ENCODE measurements around the gene ABLIM1. TPM values are rescaled to one million over a fixed set of nuclear protein-coding genes. Genes with fewer than 3 reads are reported as not detected.

Gene ABLIM1
- total and polyA plus RNA-seq, 2 of the 13 experiments (the other 11 are each of a cell fraction or from before 2014, with no cell fraction given): 59.4 to 92.7 TPM

DNA sequence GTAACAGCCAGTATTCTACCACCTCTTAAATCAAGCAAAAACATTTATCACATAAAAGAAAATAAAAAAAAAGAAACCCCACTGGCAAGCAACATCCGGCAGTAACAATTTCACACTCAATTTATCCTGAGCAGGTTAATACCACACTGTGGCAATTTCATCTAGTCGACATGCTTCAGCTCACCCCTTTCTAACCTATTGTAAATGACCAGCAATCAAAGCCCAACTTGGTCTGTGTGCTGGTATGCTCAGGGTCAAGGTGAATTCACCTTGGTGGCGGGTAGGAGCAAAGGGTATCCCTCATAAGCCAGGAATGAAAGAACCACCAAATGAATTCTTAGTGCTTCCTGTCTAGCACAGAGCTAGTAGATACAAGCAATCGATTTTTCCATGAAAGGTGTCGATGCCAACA lies 144.7 kb downstream of the ABLIM1 start (continued):
- no peak for TF ChIP-seq ZNF839 (CRISPR knock-in tag; IDR thresholded peaks at IDR 0.05; ENCODE audit: borderline replicate concordance)
- TF ChIP-seq, protein P1, sequence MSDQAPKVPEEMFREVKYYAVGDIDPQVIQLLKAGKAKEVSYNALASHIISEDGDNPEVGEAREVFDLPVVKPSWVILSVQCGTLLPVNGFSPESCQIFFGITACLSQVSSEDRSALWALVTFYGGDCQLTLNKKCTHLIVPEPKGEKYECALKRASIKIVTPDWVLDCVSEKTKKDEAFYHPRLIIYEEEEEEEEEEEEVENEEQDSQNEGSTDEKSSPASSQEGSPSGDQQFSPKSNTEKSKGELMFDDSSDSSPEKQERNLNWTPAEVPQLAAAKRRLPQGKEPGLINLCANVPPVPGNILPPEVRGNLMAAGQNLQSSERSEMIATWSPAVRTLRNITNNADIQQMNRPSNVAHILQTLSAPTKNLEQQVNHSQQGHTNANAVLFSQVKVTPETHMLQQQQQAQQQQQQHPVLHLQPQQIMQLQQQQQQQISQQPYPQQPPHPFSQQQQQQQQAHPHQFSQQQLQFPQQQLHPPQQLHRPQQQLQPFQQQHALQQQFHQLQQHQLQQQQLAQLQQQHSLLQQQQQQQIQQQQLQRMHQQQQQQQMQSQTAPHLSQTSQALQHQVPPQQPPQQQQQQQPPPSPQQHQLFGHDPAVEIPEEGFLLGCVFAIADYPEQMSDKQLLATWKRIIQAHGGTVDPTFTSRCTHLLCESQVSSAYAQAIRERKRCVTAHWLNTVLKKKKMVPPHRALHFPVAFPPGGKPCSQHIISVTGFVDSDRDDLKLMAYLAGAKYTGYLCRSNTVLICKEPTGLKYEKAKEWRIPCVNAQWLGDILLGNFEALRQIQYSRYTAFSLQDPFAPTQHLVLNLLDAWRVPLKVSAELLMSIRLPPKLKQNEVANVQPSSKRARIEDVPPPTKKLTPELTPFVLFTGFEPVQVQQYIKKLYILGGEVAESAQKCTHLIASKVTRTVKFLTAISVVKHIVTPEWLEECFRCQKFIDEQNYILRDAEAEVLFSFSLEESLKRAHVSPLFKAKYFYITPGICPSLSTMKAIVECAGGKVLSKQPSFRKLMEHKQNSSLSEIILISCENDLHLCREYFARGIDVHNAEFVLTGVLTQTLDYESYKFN (CRISPR knock-in tag; conservative IDR thresholded peaks at IDR 0.05): peak; percentile 51
- peak; percentile 20; the same call in 1 of the 2 replicates for TF ChIP-seq ZMYM4 (CRISPR knock-in tag; IDR thresholded peaks at IDR 0.05)
- peak; percentile 57; the same call in 1 of the 2 replicates for TF ChIP-seq NCOR1 (IDR thresholded peaks at IDR 0.05; ENCODE audit: borderline replicate concordance, low read length)
- TF ChIP-seq ZMYM2 (CRISPR knock-in tag; IDR thresholded peaks at IDR 0.05): 0 out of 2 replicates have a peak, but pooled peaks have one; percentile 18
- TF ChIP-seq ATF1 (CRISPR knock-in tag; IDR thresholded peaks at IDR 0.05): peak; percentile 41; the same call in 1 of the 2 replicates
- TF ChIP-seq HNRNPK (IDR thresholded peaks at IDR 0.05; ENCODE audit: low read depth, low read length, poor library complexity, severe bottlenecking): no peak
- no peak for TF ChIP-seq NFIB (CRISPR knock-in tag; IDR thresholded peaks at IDR 0.05; ENCODE audit: borderline replicate concordance)
- TF ChIP-seq, protein P2, sequence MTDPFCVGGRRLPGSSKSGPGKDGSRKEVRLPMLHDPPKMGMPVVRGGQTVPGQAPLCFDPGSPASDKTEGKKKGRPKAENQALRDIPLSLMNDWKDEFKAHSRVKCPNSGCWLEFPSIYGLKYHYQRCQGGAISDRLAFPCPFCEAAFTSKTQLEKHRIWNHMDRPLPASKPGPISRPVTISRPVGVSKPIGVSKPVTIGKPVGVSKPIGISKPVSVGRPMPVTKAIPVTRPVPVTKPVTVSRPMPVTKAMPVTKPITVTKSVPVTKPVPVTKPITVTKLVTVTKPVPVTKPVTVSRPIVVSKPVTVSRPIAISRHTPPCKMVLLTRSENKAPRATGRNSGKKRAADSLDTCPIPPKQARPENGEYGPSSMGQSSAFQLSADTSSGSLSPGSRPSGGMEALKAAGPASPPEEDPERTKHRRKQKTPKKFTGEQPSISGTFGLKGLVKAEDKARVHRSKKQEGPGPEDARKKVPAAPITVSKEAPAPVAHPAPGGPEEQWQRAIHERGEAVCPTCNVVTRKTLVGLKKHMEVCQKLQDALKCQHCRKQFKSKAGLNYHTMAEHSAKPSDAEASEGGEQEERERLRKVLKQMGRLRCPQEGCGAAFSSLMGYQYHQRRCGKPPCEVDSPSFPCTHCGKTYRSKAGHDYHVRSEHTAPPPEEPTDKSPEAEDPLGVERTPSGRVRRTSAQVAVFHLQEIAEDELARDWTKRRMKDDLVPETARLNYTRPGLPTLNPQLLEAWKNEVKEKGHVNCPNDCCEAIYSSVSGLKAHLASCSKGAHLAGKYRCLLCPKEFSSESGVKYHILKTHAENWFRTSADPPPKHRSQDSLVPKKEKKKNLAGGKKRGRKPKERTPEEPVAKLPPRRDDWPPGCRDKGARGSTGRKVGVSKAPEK (CRISPR knock-in tag; IDR thresholded peaks at IDR 0.05; ENCODE audit: borderline replicate concordance): no peak
- no peak for TF ChIP-seq ZNF3 (CRISPR knock-in tag; IDR thresholded peaks at IDR 0.05)
- TF ChIP-seq SAFB2 (CRISPR knock-in tag; IDR thresholded peaks at IDR 0.05; ENCODE audit: borderline replicate concordance, low read depth): no peak
- TF ChIP-seq, protein P3, sequence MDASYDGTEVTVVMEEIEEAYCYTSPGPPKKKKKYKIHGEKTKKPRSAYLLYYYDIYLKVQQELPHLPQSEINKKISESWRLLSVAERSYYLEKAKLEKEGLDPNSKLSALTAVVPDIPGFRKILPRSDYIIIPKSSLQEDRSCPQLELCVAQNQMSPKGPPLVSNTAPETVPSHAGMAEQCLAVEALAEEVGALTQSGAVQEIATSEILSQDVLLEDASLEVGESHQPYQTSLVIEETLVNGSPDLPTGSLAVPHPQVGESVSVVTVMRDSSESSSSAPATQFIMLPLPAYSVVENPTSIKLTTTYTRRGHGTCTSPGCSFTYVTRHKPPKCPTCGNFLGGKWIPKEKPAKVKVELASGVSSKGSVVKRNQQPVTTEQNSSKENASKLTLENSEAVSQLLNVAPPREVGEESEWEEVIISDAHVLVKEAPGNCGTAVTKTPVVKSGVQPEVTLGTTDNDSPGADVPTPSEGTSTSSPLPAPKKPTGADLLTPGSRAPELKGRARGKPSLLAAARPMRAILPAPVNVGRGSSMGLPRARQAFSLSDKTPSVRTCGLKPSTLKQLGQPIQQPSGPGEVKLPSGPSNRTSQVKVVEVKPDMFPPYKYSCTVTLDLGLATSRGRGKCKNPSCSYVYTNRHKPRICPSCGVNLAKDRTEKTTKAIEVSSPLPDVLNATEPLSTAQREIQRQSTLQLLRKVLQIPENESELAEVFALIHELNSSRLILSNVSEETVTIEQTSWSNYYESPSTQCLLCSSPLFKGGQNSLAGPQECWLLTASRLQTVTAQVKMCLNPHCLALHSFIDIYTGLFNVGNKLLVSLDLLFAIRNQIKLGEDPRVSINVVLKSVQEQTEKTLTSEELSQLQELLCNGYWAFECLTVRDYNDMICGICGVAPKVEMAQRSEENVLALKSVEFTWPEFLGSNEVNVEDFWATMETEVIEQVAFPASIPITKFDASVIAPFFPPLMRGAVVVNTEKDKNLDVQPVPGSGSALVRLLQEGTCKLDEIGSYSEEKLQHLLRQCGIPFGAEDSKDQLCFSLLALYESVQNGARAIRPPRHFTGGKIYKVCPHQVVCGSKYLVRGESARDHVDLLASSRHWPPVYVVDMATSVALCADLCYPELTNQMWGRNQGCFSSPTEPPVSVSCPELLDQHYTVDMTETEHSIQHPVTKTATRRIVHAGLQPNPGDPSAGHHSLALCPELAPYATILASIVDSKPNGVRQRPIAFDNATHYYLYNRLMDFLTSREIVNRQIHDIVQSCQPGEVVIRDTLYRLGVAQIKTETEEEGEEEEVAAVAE (CRISPR knock-in tag; IDR thresholded peaks at IDR 0.05; ENCODE audit: borderline replicate concordance): no peak
- TF ChIP-seq ARNT (IDR thresholded peaks at IDR 0.05): no peak
- TF ChIP-seq ZNF331 (CRISPR knock-in tag; IDR thresholded peaks at IDR 0.05): peak; percentile 13; the same call in 1 of the 2 replicates
- TF ChIP-seq FOXA1 (IDR thresholded peaks at IDR 0.05): no peak
- no peak for TF ChIP-seq FOXA1 (CRISPR knock-in tag; IDR thresholded peaks at IDR 0.05)
- no peak for TF ChIP-seq KAT8 (CRISPR knock-in tag; IDR thresholded peaks at IDR 0.05)
- TF ChIP-seq ZSCAN21 (CRISPR knock-in tag; IDR thresholded peaks at IDR 0.05; ENCODE audit: borderline replicate concordance): no peak
- TF ChIP-seq PPARG (CRISPR knock-in tag; conservative IDR thresholded peaks at IDR 0.05): peak; percentile 28; the same call in 1 of the 2 replicates
- TF ChIP-seq ZNF34 (CRISPR knock-in tag; IDR thresholded peaks at IDR 0.05; ENCODE audit: borderline replicate concordance): no peak
- TF ChIP-seq KLF9 (CRISPR knock-in tag; IDR thresholded peaks at IDR 0.05; ENCODE audit: low read depth): no peak
- TF ChIP-seq NR2F2 (IDR thresholded peaks at IDR 0.05; ENCODE audit: borderline replicate concordance, low read depth): peak; percentile 63

All from HepG2 (cell line).